CD4-positive, alpha-beta T cell treated with Interleukin-12 subunit alpha and Interleukin-12 subunit beta, for 1 hour (primary cell): ENCODE measurements around the gene PSTPIP1.
A peak's percentile ranks its signal among the peaks of the same experiment; 100 is the strongest.

Experiments
- DNase-seq: peaks from one replicate; pipeline ENCODE4 v3.0.0-alpha.2; 2020

Gene PSTPIP1

GRCh38 chr15:77020348-77021087, 25.6 kb downstream of the PSTPIP1 start:
- DNase-seq = no peak

- DNase-seq = no peak
These were observed 26.2 kb downstream of the PSTPIP1 start for GRCh38 chr15:77021088-77021481.

GRCh38 chr15:77021803-77022381, 27.0 kb downstream of the PSTPIP1 start:
- DNase-seq = peak; percentile 57

- DNase-seq = no peak
These were observed 28.0 kb downstream of the PSTPIP1 start for GRCh38 chr15:77022646-77023575.

GRCh38 chr15:77023576-77024272, 28.8 kb downstream of the PSTPIP1 start:
- peak; percentile 20 for DNase-seq

GRCh38 chr15:77024273-77025082, 29.6 kb downstream of the PSTPIP1 start:
- DNase-seq = peak; percentile 69

- no peak for DNase-seq
These were observed 30.4 kb downstream of the PSTPIP1 start for GRCh38 chr15:77025083-77025901.

- no peak for DNase-seq
These were observed 31.1 kb downstream of the PSTPIP1 start for GRCh38 chr15:77025941-77026411.

- DNase-seq = no peak
These were observed 31.7 kb downstream of the PSTPIP1 start for GRCh38 chr15:77026501-77027110.

- no peak for DNase-seq
These were observed 32.3 kb downstream of the PSTPIP1 start for GRCh38 chr15:77027111-77027696.

GRCh38 chr15:77027697-77028450, 32.9 kb downstream of the PSTPIP1 start:
- no peak for DNase-seq

- DNase-seq = no peak
These were observed 33.7 kb downstream of the PSTPIP1 start for GRCh38 chr15:77028451-77029165.

- DNase-seq = no peak
These were observed 34.5 kb downstream of the PSTPIP1 start for GRCh38 chr15:77029166-77030047.

GRCh38 chr15:77030048-77030927, 35.4 kb downstream of the PSTPIP1 start:
- no peak for DNase-seq

- no peak for DNase-seq
These were observed 36.0 kb downstream of the PSTPIP1 start for GRCh38 chr15:77030928-77031375.

- peak; percentile 24 for DNase-seq
These were observed 36.6 kb downstream of the PSTPIP1 start for GRCh38 chr15:77031376-77032050.
